Epithelial cell of proximal tubule (primary cell): ENCODE results near the gene GOLGA6L2. TPM values are rescaled to one million over a fixed set of nuclear protein-coding genes. Genes with fewer than 3 reads are reported as not detected.
"Not testable (repeated sequence)": the region's sequence is repeated elsewhere in the genome, so short reads cannot be mapped to it uniquely, and the experiment has no call there.

ENCODE experiments used
- DNase-seq: peaks from one replicate; pipeline ENCODE4 v3.0.0-alpha.2; 2011; ENCODE audit warnings: low read depth
- H3K4me3 ChIP-seq: 2 replicates; pipeline ENCODE4 v1.5.1; 2011; ENCODE audit warnings: low read depth, mild to moderate bottlenecking, low read length
- total RNA-seq: library from RNA; depleted of rRNA; stranded (reverse); fragments of >200 nt; gene quantifications from 2 replicates; pipeline ENCODE4 v1.2.3, GENCODE V29; 2015
- TF ChIP-seq, protein P1 (sequence below): conservative IDR thresholded peaks from 2 replicates; pipeline ENCODE4 v1.5.1; 2012; ENCODE audit warnings: low read depth, mild to moderate bottlenecking, low read length

GOLGA6L2 gene
- total RNA-seq, 1 donor from 2014 or later = not detected

DNA sequence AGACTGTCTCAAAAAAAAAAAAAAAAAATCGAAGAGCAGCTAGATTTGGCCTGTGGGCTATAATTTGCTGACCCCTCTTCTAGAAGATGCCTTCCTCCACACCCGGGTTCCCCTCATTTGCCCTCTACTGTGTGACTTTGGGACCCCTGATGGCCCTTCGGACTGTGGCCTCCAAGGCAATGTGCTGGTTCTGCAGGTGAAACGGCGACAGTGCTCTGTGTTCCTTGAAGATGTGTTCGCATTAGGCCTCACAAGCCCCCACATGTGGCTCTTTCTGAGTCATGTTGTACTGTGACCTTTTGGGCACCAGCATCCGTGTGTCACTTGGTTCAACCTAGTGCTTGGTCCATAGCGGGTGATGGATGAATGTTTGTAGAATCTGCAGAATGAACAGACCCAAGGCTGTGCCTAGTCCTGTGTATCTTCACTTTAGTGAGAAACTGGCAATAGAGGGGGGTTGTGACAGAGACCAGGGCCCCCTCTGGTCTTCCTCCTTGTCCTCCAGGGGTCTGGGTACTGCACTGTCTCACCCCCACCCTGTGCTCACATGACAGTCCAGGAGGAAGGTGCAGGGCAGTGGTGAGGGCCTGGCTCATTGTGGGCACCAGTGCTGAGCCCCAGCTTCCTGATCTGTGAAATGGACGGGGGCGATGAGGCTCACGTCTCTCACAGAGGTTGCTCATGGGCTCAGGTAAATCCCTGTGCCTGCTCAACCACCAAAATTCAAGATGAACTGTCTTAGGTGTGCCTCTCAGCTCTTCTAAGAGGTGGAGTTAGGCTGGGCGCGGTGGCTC lies 22.7 kb downstream of the GOLGA6L2 start:
- DNase-seq = no peak
- no peak overlapping the region for H3K4me3 ChIP-seq
- TF ChIP-seq, protein P1, sequence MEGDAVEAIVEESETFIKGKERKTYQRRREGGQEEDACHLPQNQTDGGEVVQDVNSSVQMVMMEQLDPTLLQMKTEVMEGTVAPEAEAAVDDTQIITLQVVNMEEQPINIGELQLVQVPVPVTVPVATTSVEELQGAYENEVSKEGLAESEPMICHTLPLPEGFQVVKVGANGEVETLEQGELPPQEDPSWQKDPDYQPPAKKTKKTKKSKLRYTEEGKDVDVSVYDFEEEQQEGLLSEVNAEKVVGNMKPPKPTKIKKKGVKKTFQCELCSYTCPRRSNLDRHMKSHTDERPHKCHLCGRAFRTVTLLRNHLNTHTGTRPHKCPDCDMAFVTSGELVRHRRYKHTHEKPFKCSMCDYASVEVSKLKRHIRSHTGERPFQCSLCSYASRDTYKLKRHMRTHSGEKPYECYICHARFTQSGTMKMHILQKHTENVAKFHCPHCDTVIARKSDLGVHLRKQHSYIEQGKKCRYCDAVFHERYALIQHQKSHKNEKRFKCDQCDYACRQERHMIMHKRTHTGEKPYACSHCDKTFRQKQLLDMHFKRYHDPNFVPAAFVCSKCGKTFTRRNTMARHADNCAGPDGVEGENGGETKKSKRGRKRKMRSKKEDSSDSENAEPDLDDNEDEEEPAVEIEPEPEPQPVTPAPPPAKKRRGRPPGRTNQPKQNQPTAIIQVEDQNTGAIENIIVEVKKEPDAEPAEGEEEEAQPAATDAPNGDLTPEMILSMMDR = no peak

- peak overlapping the region; percentile 19 for H3K4me3 ChIP-seq
- peak; percentile 6 for DNase-seq
- TF ChIP-seq, protein P1 = no peak
Observed at GRCh38 chr15:23422946-23423708, 23.9 kb downstream of the GOLGA6L2 start.

GRCh38 chr15:23422099-23422945 lies 24.7 kb downstream of the GOLGA6L2 start:
- DNase-seq = peak; percentile 56
- H3K4me3 ChIP-seq = no peak overlapping the region
- TF ChIP-seq, protein P1 = no peak

- TF ChIP-seq, protein P1 = no peak
- DNase-seq = no peak
- no peak overlapping the region for H3K4me3 ChIP-seq
Observed at GRCh38 chr15:23420806-23421575, 26.1 kb downstream of the GOLGA6L2 start.

DNA sequence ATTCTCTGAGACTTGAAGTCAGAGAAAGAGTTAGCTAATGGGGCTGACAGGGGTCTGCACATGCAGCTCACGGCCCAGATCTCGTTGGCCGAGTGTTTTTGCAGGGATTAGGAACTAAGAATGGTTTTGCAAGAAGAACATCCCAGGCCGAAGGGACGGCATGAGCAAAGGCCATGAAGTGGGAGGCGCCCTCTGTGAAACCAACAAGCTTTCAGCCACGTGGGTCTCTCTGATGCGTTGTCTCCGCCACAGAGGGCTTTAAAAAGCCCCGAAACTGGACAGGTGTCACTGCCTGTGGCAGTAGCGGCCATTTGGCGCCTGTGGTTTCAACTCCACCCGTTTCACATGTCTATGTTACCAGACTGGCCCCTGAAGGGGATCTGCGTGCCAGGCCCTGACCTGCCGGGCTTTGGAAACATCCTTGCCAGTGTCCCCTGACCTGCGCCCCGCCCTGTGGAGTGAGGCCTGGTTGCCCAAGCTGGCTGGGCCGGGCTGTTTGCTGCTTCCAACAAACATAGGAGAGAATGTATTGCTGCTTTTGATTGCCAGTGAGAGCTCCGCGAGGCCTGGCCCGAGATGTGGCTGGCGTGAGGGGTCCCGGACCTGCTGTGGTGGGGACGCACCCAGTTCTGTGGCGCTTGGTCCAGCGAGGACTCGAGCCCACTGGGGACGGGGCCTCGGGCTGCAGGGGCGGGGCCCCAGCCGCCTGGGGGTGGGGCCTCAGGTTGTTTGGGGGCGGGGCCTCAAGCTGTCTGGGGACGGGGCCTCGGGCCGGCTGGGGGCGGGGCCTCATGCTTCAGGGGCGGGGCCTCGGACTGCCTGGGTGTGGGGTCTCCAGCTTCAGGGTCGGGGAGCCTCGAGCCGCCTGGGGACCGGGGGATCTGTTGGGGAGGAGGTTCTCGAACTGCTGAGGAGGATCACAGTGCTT lies 30.4 kb downstream of the GOLGA6L2 start:
- no peak for DNase-seq
- TF ChIP-seq, protein P1 = no peak
- H3K4me3 ChIP-seq = no peak overlapping the region

- not testable (repeated sequence) for DNase-seq, H3K4me3 ChIP-seq
Observed at GRCh38 chr15:23415866-23416265, 31.2 kb downstream of the GOLGA6L2 start.
